ENCODE data around the gene VN1R2. TPM values are rescaled to one million over a fixed set of nuclear protein-coding genes. Genes with fewer than 3 reads are reported as not detected.
"Not testable (repeated sequence)": the region's sequence is repeated elsewhere in the genome, so short reads cannot be mapped to it uniquely, and the experiment has no call there.

Gene VN1R2
- total RNA-seq, 2 donors from 2014 or later = not detected

DNA sequence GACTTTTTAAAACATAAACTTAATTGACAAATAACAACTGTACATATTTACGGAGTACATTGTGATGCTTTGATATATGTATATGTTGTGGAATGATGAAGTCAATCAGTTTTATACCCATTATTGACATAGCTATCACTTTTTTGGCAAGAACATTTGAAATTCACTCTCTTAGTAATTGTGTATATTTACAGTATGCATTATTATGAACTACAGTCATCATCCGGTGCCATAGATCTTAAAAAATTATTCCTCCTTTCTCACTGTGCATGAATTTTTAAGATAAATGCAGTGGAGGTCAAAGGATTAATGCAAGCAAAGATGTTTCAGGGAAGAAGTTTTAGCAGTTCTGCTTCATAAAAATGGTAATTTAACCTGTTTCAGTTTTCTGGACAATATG lies 17.4 kb downstream of the VN1R2 start:
- Mint-ChIP-seq H3K27me3 (ENCODE audit: insufficient read depth) (peaks cover 23% of the 10 kb centered on the region), H3K9me3 (peaks cover 21% of the 10 kb centered on the region), H3K27ac (no peak overlapping the region), H3K36me3 (ENCODE audit: low read depth) (no peaks in the 10 kb centered on the region), H3K4me3 (no peak overlapping the region), H3K4me1 (no peaks in the 10 kb centered on the region)
- Histone ChIP-seq H3K9ac (ENCODE audit: extremely low read depth, low read length, poor library complexity, severe bottlenecking) (no peak overlapping the region), H3K4me1 (ENCODE audit: control insufficient read depth, insufficient read depth, low read length) (no peaks in the 10 kb centered on the region), H3K36me3 (ENCODE audit: control insufficient read depth, insufficient read depth, low read length) (no peaks in the 10 kb centered on the region), H3K9me3 (ENCODE audit: control insufficient read depth, low read length) (peaks cover 11% of the 10 kb centered on the region), H3K27me3 (ENCODE audit: control insufficient read depth, insufficient read depth, low read length, poor library complexity, severe bottlenecking) (no peaks in the 10 kb centered on the region), H3K4me3 (ENCODE audit: low read length) (no peak overlapping the region), H3K27ac (ENCODE audit: low read depth, low read length) (no peak overlapping the region)
- DNase-seq = no peak
- 100% methylated on average over 1 of the region's 2 CpGs; no CpG with 5 or more reads in 1 of the 2 experiments for WGBS, 2 experiments (ENCODE audit: insufficient coverage in 1 of 2, insufficient read length in 1 of 2)
- TF ChIP-seq, protein P1, sequence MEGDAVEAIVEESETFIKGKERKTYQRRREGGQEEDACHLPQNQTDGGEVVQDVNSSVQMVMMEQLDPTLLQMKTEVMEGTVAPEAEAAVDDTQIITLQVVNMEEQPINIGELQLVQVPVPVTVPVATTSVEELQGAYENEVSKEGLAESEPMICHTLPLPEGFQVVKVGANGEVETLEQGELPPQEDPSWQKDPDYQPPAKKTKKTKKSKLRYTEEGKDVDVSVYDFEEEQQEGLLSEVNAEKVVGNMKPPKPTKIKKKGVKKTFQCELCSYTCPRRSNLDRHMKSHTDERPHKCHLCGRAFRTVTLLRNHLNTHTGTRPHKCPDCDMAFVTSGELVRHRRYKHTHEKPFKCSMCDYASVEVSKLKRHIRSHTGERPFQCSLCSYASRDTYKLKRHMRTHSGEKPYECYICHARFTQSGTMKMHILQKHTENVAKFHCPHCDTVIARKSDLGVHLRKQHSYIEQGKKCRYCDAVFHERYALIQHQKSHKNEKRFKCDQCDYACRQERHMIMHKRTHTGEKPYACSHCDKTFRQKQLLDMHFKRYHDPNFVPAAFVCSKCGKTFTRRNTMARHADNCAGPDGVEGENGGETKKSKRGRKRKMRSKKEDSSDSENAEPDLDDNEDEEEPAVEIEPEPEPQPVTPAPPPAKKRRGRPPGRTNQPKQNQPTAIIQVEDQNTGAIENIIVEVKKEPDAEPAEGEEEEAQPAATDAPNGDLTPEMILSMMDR (conservative IDR thresholded peaks at IDR 0.05) = no peak

DNA sequence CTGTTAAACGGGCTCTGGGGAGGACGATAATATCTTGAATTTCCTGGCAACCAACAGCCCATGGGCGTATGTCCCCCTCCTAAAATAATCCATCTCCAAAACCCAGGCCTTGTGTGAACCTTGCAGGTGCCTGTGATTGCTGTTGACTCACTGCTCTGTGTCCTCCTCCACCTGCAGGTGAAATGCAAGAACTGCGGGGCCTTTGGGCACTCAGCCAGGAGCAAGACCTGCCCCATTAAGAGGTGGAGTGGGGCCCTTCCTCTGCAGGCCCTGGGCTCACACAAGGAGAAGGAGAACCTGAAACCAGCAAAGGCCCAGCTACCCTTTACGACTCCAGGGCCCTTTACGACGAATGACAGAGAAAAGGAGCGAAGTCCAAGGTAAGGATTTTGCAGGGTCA lies 23.9 kb downstream of the VN1R2 start:
- TF ChIP-seq, protein P1 (conservative IDR thresholded peaks at IDR 0.05) = peak; percentile 53
- not testable (repeated sequence) for H3K27ac ChIP-seq (ENCODE audit: low read depth, low read length); H3K27me3 Mint-ChIP-seq (ENCODE audit: insufficient read depth)

DNA sequence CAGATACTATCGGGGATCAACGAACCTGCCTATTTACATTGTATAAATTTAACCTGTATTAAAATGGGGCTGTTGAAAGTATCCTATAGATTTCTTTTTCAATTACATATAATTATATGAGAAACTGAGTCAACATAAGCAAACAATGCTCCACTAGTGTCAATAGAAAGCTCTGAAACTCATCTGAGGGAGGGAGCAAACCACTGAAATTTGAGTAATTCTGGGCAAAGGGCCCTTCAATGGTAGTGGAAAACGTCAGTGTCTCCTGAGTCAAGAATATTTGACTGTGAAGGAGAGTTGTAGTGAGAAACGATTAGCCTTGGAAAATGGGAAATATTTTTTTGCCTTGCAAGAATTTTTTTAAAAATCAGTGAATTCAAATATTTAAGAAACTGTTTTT lies 27.0 kb downstream of the VN1R2 start:
- 13 to 41% methylated on average over 1 to 2 of the region's 4 CpGs for WGBS, 2 experiments (ENCODE audit: insufficient coverage in 1 of 2, insufficient read length in 1 of 2)

More for the DNA sequence above, 23.9 kb downstream of the VN1R2 start:
- not testable (repeated sequence) for H3K27ac Mint-ChIP-seq; H3K4me3 ChIP-seq (ENCODE audit: low read length); H3K27me3 ChIP-seq (ENCODE audit: control insufficient read depth, insufficient read depth, low read length, poor library complexity, severe bottlenecking); H3K36me3 Mint-ChIP-seq (ENCODE audit: low read depth); H3K4me1 ChIP-seq (ENCODE audit: control insufficient read depth, insufficient read depth, low read length); H3K36me3 ChIP-seq (ENCODE audit: control insufficient read depth, insufficient read depth, low read length); H3K9me3 Mint-ChIP-seq; H3K9ac ChIP-seq (ENCODE audit: extremely low read depth, low read length, poor library complexity, severe bottlenecking); H3K4me1 Mint-ChIP-seq; H3K4me3 Mint-ChIP-seq; H3K9me3 ChIP-seq (ENCODE audit: control insufficient read depth, low read length)
- WGBS, 2 experiments (ENCODE audit: insufficient coverage in 1 of 2, insufficient read length in 1 of 2) = 100% methylated on average over 1 of the region's 8 CpGs; no CpG with 5 or more reads in 1 of the 2 experiments
- DNase-seq = peak; percentile 69

More for the DNA sequence above, 27.0 kb downstream of the VN1R2 start:
- Histone ChIP-seq H3K27me3 (ENCODE audit: control insufficient read depth, insufficient read depth, low read length, poor library complexity, severe bottlenecking) (no peaks in the 10 kb centered on the region), H3K9me3 (ENCODE audit: control insufficient read depth, low read length) (no peaks in the 10 kb centered on the region), H3K36me3 (ENCODE audit: control insufficient read depth, insufficient read depth, low read length) (no peaks in the 10 kb centered on the region), H3K4me3 (ENCODE audit: low read length) (no peak overlapping the region), H3K4me1 (ENCODE audit: control insufficient read depth, insufficient read depth, low read length) (no peaks in the 10 kb centered on the region), H3K9ac (ENCODE audit: extremely low read depth, low read length, poor library complexity, severe bottlenecking) (no peak overlapping the region), H3K27ac (ENCODE audit: low read depth, low read length) (no peak overlapping the region)
- TF ChIP-seq, protein P1 (conservative IDR thresholded peaks at IDR 0.05) = no peak
- Mint-ChIP-seq H3K4me3 (no peak overlapping the region), H3K9me3 (peaks cover 3% of the 10 kb centered on the region), H3K27ac (no peak overlapping the region), H3K27me3 (ENCODE audit: insufficient read depth) (peaks cover 4% of the 10 kb centered on the region), H3K4me1 (no peaks in the 10 kb centered on the region), H3K36me3 (ENCODE audit: low read depth) (no peaks in the 10 kb centered on the region)
- DNase-seq = no peak

Data from endodermal cell (in vitro differentiated cells).